ENCODE measurements around the gene RASGEF1B.

DNA sequence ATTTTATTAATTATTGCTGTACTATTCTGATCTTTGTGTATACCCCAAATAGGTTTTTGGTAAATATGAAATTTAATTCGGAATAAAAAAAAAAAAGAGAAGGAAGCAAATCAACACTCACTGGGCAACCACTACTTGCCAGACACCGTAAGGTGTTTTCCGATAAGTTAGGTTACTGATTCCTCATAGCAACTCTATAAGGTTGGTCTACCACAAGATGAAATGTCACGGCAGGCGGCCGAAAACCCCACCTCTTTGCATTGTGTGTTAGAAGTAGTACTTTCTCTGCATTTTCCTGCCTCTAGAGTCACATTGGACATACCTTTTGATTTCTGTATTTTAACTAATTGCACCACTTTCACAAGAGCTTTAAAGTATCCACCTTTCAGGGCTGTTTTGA lies 44.5 kb upstream of the RASGEF1B start:
- TF ChIP-seq, protein P1, sequence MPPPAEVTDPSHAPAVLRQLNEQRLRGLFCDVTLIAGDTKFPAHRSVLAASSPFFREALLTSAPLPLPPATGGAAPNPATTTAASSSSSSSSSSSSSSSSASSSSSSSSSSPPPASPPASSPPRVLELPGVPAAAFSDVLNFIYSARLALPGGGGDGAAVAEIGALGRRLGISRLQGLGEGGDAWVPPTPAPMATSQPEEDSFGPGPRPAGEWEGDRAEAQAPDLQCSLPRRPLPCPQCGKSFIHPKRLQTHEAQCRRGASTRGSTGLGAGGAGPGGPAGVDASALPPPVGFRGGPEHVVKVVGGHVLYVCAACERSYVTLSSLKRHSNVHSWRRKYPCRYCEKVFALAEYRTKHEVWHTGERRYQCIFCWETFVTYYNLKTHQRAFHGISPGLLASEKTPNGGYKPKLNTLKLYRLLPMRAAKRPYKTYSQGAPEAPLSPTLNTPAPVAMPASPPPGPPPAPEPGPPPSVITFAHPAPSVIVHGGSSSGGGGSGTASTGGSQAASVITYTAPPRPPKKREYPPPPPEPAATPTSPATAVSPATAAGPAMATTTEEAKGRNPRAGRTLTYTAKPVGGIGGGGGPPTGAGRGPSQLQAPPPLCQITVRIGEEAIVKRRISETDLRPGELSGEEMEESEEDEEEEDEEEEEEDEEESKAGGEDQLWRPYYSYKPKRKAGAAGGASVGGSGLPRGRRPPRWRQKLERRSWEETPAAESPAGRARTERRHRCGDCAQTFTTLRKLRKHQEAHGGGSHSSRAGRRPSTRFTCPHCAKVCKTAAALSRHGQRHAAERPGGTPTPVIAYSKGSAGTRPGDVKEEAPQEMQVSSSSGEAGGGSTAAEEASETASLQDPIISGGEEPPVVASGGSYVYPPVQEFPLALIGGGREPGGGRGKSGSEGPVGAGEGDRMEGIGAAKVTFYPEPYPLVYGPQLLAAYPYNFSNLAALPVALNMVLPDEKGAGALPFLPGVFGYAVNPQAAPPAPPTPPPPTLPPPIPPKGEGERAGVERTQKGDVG (CRISPR knock-in tag; IDR thresholded peaks at IDR 0.05; ENCODE audit: borderline replicate concordance): no peak
- TF ChIP-seq, protein P2, sequence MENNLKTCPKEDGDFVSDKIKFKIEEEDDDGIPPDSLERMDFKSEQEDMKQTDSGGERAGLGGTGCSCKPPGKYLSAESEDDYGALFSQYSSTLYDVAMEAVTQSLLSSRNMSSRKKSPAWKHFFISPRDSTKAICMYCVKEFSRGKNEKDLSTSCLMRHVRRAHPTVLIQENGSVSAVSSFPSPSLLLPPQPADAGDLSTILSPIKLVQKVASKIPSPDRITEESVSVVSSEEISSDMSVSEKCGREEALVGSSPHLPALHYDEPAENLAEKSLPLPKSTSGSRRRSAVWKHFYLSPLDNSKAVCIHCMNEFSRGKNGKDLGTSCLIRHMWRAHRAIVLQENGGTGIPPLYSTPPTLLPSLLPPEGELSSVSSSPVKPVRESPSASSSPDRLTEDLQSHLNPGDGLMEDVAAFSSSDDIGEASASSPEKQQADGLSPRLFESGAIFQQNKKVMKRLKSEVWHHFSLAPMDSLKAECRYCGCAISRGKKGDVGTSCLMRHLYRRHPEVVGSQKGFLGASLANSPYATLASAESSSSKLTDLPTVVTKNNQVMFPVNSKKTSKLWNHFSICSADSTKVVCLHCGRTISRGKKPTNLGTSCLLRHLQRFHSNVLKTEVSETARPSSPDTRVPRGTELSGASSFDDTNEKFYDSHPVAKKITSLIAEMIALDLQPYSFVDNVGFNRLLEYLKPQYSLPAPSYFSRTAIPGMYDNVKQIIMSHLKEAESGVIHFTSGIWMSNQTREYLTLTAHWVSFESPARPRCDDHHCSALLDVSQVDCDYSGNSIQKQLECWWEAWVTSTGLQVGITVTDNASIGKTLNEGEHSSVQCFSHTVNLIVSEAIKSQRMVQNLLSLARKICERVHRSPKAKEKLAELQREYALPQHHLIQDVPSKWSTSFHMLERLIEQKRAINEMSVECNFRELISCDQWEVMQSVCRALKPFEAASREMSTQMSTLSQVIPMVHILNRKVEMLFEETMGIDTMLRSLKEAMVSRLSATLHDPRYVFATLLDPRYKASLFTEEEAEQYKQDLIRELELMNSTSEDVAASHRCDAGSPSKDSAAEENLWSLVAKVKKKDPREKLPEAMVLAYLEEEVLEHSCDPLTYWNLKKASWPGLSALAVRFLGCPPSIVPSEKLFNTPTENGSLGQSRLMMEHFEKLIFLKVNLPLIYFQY (CRISPR knock-in tag; IDR thresholded peaks at IDR 0.05; ENCODE audit: borderline replicate concordance): no peak
- TF ChIP-seq ZNF274 (CRISPR knock-in tag; IDR thresholded peaks at IDR 0.05): no peak

Data from HepG2 (cell line).